Right lobe of liver (tissue), 6 donors: Measurements from ENCODE around the gene P2RX2. TPM values are rescaled to one million over a fixed set of nuclear protein-coding genes. Genes with fewer than 3 reads are reported as not detected.
A peak's percentile ranks its signal among the peaks of the same experiment; 100 is the strongest.

ENCODE experiments used
- ATAC-seq, 4 donors: fragments of 200-7000 bp; cut with Tn5 transposase; one replicate each; pipeline ENCODE4 v1.9.1; 2020; ENCODE audit warnings: mild to moderate bottlenecking in 4 of 4, moderate library complexity in 4 of 4
- DNase-seq, 3 donors: peaks; one replicate each; pipeline ENCODE4 v3.0.0-alpha.2; 2020
- H3K27ac ChIP-seq, 3 donors: fragments of 200-600 bp; one replicate each; pipeline ENCODE4 v1.8.0; 2022
- H3K27me3 ChIP-seq, 2 donors: fragments of 200-600 bp; one replicate each; pipeline ENCODE4 v1.8.0; 2022
- H3K36me3 ChIP-seq, 4 donors: fragments of 200-600 bp; sonication (generic) in 1 of 4; one replicate each; pipeline versions ENCODE4 v1.5.1 to v1.8.0; 2017 to 2022; ENCODE audit warnings: control low read depth in 1 of 4
- H3K4me1 ChIP-seq, 4 donors: fragments of 200-600 bp; sonication (generic) in 1 of 4; one replicate each; pipeline versions ENCODE4 v1.5.1 to v1.8.0; 2017 to 2022; ENCODE audit warnings: control low read depth in 1 of 4
- H3K4me3 ChIP-seq, 3 donors: fragments of 200-600 bp; one replicate each; pipeline ENCODE4 v1.8.0; 2022
- H3K9me3 ChIP-seq, 4 donors: fragments of 200-600 bp; sonication (generic) in 1 of 4; one replicate each; pipeline versions ENCODE4 v1.5.1 to v1.8.0; 2017 to 2022; ENCODE audit warnings: control low read depth in 1 of 4
- POLR2A ChIP-seq: fragments of 450-650 bp; IDR thresholded peaks from one replicate; pipeline ENCODE4 v1.6.1; 2017; ENCODE audit warnings: antibody characterized with exemption, mild to moderate bottlenecking
- WGBS: methylation state at CpG from one replicate; pipeline ENCODE4 v1.1.6; 2018; ENCODE audit warnings: low coverage, low lambda C conversion rate; ENCODE audit not compliant: insufficient coverage; ENCODE audit errors: missing lambda C conversion rate; 5-methylcytosine and 5-hydroxymethylcytosine counted together
- intact Hi-C, 2 donors: fragments of 100-400 bp; cut with DNase I; formaldehyde crosslinking; loops; one replicate each; pipeline versions ENCODE4 v1.11.2 to v1.14.1; 2022
- total RNA-seq, 6 experiments: library from RNA; depleted of rRNA in 2 of 6; stranded (reverse); fragments of >200 nt in 2 of 6; fragmentation: NEBNext Ultra II Directional in 3 of 6; extraction: Animal tissue kit (Norgen Biotek cat#: 25700) in 3 of 6; gene quantifications; one replicate each; pipeline versions ENCODE4 v1.1.0 to v1.2.4, GENCODE V29; 2016 to 2023
- TF ChIP-seq, protein P1 (sequence below), 4 donors: fragments of 200-600 bp in 3 of 4; fragments of 450-650 bp in 1 of 4; IDR thresholded peaks; one replicate each; pipeline versions ENCODE4 v1.5.1 to v1.8.0; 2016 to 2022; ENCODE audit warnings: antibody characterized with exemption in 4 of 4, mild to moderate bottlenecking in 2 of 4
- donor health status: DM: no; HTN: yes; CAD: no.
- donor health status: DM: no; HTN: no; CAD: no.
- donor health status: DM: no; HTN: no; CAD: no.
- donor health status: DM: no; HTN: yes; CAD: no.
- donor health status: DM: no; HTN: yes; CAD: no.

The P2RX2 gene
- total RNA-seq, 6 experiments from 2014 or later, result not detected

DNA sequence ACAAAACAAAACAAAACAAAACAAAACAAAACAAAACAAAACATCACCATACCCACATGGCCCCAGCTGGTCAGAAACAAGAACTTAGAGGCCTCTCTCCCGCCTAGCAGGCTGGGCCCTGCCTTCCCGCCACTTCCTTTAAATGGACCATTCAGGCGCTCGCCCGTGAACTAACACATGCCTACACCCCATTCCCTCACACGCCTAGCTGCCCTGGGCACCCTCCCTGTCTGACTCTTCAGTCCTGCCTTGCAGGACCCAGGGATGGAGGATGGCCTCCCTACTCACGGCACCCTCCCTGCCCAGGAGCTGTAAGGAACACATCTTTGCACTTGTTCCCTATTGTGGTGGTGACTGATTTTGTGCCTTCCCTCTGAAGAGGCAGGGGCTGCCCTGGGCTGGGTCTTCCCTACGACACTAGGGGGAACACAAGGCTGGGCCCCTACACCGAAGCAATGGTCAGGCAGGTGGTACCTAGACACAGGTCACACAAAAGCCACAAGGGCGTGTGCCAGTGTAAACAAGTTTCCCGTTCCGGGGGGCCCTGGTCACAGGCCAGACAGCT is 21.5 kb downstream of the P2RX2 start:
- H3K27ac ChIP-seq, result no peak overlapping the region
- no peak for ATAC-seq
- no peaks in the 10 kb centered on the region for H3K4me1 ChIP-seq
- DNase-seq, result peak in 1 of 3 donors; percentile 43
- H3K9me3 ChIP-seq, result no peaks in the 10 kb centered on the region
- intact Hi-C loops, result loop anchor here in 1 of 2 donors (10.0 kb wide), 1 partner anchor 225 kb away; no protein-coding TSS in a partner anchor
- H3K4me3 ChIP-seq, result no peak overlapping the region
- no peaks in the 10 kb centered on the region for H3K27me3 ChIP-seq
- no peak for TF ChIP-seq POLR2A
- TF ChIP-seq, protein P1, sequence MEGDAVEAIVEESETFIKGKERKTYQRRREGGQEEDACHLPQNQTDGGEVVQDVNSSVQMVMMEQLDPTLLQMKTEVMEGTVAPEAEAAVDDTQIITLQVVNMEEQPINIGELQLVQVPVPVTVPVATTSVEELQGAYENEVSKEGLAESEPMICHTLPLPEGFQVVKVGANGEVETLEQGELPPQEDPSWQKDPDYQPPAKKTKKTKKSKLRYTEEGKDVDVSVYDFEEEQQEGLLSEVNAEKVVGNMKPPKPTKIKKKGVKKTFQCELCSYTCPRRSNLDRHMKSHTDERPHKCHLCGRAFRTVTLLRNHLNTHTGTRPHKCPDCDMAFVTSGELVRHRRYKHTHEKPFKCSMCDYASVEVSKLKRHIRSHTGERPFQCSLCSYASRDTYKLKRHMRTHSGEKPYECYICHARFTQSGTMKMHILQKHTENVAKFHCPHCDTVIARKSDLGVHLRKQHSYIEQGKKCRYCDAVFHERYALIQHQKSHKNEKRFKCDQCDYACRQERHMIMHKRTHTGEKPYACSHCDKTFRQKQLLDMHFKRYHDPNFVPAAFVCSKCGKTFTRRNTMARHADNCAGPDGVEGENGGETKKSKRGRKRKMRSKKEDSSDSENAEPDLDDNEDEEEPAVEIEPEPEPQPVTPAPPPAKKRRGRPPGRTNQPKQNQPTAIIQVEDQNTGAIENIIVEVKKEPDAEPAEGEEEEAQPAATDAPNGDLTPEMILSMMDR (IDR thresholded peaks at IDR 0.05), result no peak
- peaks cover 0 to 53% (median 18%) of the 10 kb centered on the region in 4 donors for H3K36me3 ChIP-seq
- 85% methylated on average over 5 of the region's 12 CpGs for WGBS

GRCh38 chr12:132640936-132641335 is 22.4 kb downstream of the P2RX2 start:
- intact Hi-C loops, result loop anchor here in 1 of 2 donors (10.0 kb wide), 1 partner anchor 226 kb away; no protein-coding TSS in a partner anchor
- 60% methylated on average over 1 of the region's 10 CpGs for WGBS
- Histone ChIP-seq H3K36me3 (peaks cover 0 to 46% (median 16%) of the 10 kb centered on the region in 4 donors), H3K4me3 (no peak overlapping the region), H3K27me3 (no peaks in the 10 kb centered on the region), H3K9me3 (no peaks in the 10 kb centered on the region), H3K27ac (no peak overlapping the region), H3K4me1 (no peaks in the 10 kb centered on the region)
- ATAC-seq (no peak), DNase-seq (peak in 1 of 3 donors; percentile 27)
- TF ChIP-seq, protein P1 (IDR thresholded peaks at IDR 0.05), result no peak
- no peak for TF ChIP-seq POLR2A

GRCh38 chr12:132641811-132642650 is 23.5 kb downstream of the P2RX2 start:
- Histone ChIP-seq H3K4me1 (no peaks in the 10 kb centered on the region), H3K36me3 (peaks cover 0 to 44% (median 16%) of the 10 kb centered on the region in 4 donors), H3K27ac (no peak overlapping the region), H3K27me3 (no peaks in the 10 kb centered on the region), H3K9me3 (no peaks in the 10 kb centered on the region), H3K4me3 (no peak overlapping the region)
- WGBS, result 83% methylated on average over 10 of the region's 28 CpGs
- intact Hi-C loops, result loop anchor here in 1 of 2 donors (10.0 kb wide), 1 partner anchor 227 kb away; no protein-coding TSS in a partner anchor
- TF ChIP-seq POLR2A, result no peak
- TF ChIP-seq, protein P1 (IDR thresholded peaks at IDR 0.05), result no peak
- ATAC-seq (no peak), DNase-seq (peak in 1 of 3 donors; percentile 44)

GRCh38 chr12:132642846-132643835 is 24.6 kb downstream of the P2RX2 start:
- Histone ChIP-seq H3K27ac (no peak overlapping the region), H3K9me3 (no peaks in the 10 kb centered on the region), H3K4me3 (no peak overlapping the region), H3K27me3 (no peaks in the 10 kb centered on the region), H3K4me1 (no peaks in the 10 kb centered on the region), H3K36me3 (peaks cover 0 to 40% (median 15%) of the 10 kb centered on the region in 4 donors)
- 69% methylated on average over 2 of the region's 30 CpGs for WGBS
- DNase-seq, result peak in 1 of 3 donors; percentile 44
- ATAC-seq, result peak in 1 of 4 donors; percentile 9
- TF ChIP-seq, protein P1 (IDR thresholded peaks at IDR 0.05), result no peak
- TF ChIP-seq POLR2A, result no peak
- intact Hi-C loops, result loop anchor here in 1 of 2 donors (10.0 kb wide), 1 partner anchor 228 kb away; no protein-coding TSS in a partner anchor
